Mucosa of rectum (tissue), 2 donors: Measurements from ENCODE around the gene KIAA0513.

ENCODE experiments used
- H3K27ac ChIP-seq, 2 donors: one replicate each; pipeline ENCODE4 v1.7.0; 2013; ENCODE audit warnings: inconsistent platforms in 2 of 2, low read depth in 2 of 2, low read length in 2 of 2
- H3K27me3 ChIP-seq, 2 donors: one replicate each; pipeline ENCODE4 v1.7.0; 2013; ENCODE audit warnings: low read length in 2 of 2; ENCODE audit not compliant: control insufficient read depth in 2 of 2, insufficient read depth in 2 of 2
- H3K36me3 ChIP-seq, 2 donors: one replicate each; pipeline ENCODE4 v1.7.0; 2013; ENCODE audit warnings: low read length in 2 of 2; ENCODE audit not compliant: control insufficient read depth in 2 of 2, insufficient read depth in 2 of 2
- H3K4me1 ChIP-seq, 2 donors: one replicate each; pipeline ENCODE4 v1.7.0; 2013; ENCODE audit warnings: low read length in 2 of 2, mild to moderate bottlenecking in 1 of 2; ENCODE audit not compliant: control insufficient read depth in 2 of 2, insufficient read depth in 2 of 2
- H3K4me3 ChIP-seq, 2 donors: one replicate each; pipeline ENCODE4 v1.7.0; 2013; ENCODE audit warnings: low read length in 2 of 2
- H3K9ac ChIP-seq, 2 donors: one replicate each; pipeline ENCODE4 v1.7.0; 2013; ENCODE audit warnings: low read length in 2 of 2, low read depth in 1 of 2, mild to moderate bottlenecking in 1 of 2
- H3K9me3 ChIP-seq, 2 donors: one replicate each; pipeline ENCODE4 v1.7.0; 2013; ENCODE audit warnings: low read length in 2 of 2; ENCODE audit not compliant: control insufficient read depth in 2 of 2
- donor health status: healthy.
- donor health status: Normal muscosa, but diverticular disease.

KIAA0513 gene

GRCh38 chr16:85087899-85088569, 60.4 kb downstream of the KIAA0513 start:
- Histone ChIP-seq H3K9ac (no peak overlapping the region), H3K9me3 (no peaks in the 10 kb centered on the region), H3K4me1 (peaks cover 14 to 16% of the 10 kb centered on the region in 2 donors)

GRCh38 chr16:85088570-85089199, 61.1 kb downstream of the KIAA0513 start:
- H3K27ac ChIP-seq: no peak overlapping the region
- H3K27me3 ChIP-seq: no peaks in the 10 kb centered on the region
- no peaks in the 10 kb centered on the region for H3K9me3 ChIP-seq
- no peak overlapping the region for H3K4me3 ChIP-seq
- no peak overlapping the region for H3K9ac ChIP-seq
- peaks cover 11 to 17% of the 10 kb centered on the region in 2 donors for H3K36me3 ChIP-seq
- H3K4me1 ChIP-seq: peaks cover 14 to 16% of the 10 kb centered on the region in 2 donors

More at GRCh38 chr16:85087899-85088569, 60.4 kb downstream of the KIAA0513 start:
- Histone ChIP-seq H3K36me3 (peaks cover 11 to 17% of the 10 kb centered on the region in 2 donors), H3K27me3 (no peaks in the 10 kb centered on the region), H3K4me3 (no peak overlapping the region), H3K27ac (no peak overlapping the region)

- Histone ChIP-seq H3K27me3 (no peaks in the 10 kb centered on the region), H3K4me1 (peaks cover 14 to 16% of the 10 kb centered on the region in 2 donors), H3K36me3 (peaks cover 11 to 17% of the 10 kb centered on the region in 2 donors), H3K27ac (no peak overlapping the region), H3K4me3 (no peak overlapping the region), H3K9me3 (no peaks in the 10 kb centered on the region), H3K9ac (no peak overlapping the region)
Observed at GRCh38 chr16:85089525-85089924, 61.9 kb downstream of the KIAA0513 start.

- H3K9ac ChIP-seq: no peak overlapping the region
- no peaks in the 10 kb centered on the region for H3K27me3 ChIP-seq
- H3K27ac ChIP-seq: no peak overlapping the region
- H3K4me1 ChIP-seq: peaks cover 14 to 16% of the 10 kb centered on the region in 2 donors
- H3K4me3 ChIP-seq: no peak overlapping the region
- H3K9me3 ChIP-seq: no peaks in the 10 kb centered on the region
- H3K36me3 ChIP-seq: peaks cover 11 to 17% of the 10 kb centered on the region in 2 donors
Observed at GRCh38 chr16:85090181-85090580, 62.6 kb downstream of the KIAA0513 start.

- Histone ChIP-seq H3K36me3 (peaks cover 11 to 14% of the 10 kb centered on the region in 2 donors), H3K4me3 (no peak overlapping the region), H3K9me3 (no peaks in the 10 kb centered on the region), H3K27ac (peak overlapping the region in 1 of 2 donors; percentile 23), H3K4me1 (peaks cover 14 to 16% of the 10 kb centered on the region in 2 donors), H3K27me3 (no peaks in the 10 kb centered on the region), H3K9ac (no peak overlapping the region)
Observed at GRCh38 chr16:85090873-85091521, 63.4 kb downstream of the KIAA0513 start.

GRCh38 chr16:85091522-85091910, 63.9 kb downstream of the KIAA0513 start:
- Histone ChIP-seq H3K9me3 (no peaks in the 10 kb centered on the region), H3K4me3 (no peak overlapping the region), H3K27ac (no peak overlapping the region), H3K27me3 (no peaks in the 10 kb centered on the region), H3K9ac (no peak overlapping the region), H3K36me3 (peaks cover 11 to 14% of the 10 kb centered on the region in 2 donors), H3K4me1 (peaks cover 12 to 14% of the 10 kb centered on the region in 2 donors)

- H3K9me3 ChIP-seq: no peaks in the 10 kb centered on the region
- H3K27me3 ChIP-seq: peaks cover 0 to 2% of the 10 kb centered on the region in 2 donors
- H3K4me3 ChIP-seq: no peak overlapping the region
- no peak overlapping the region for H3K9ac ChIP-seq
- peaks cover 11 to 14% of the 10 kb centered on the region in 2 donors for H3K36me3 ChIP-seq
- H3K27ac ChIP-seq: no peak overlapping the region
- peaks cover 7 to 8% of the 10 kb centered on the region in 2 donors for H3K4me1 ChIP-seq
Observed at GRCh38 chr16:85092309-85092708, 64.7 kb downstream of the KIAA0513 start.

GRCh38 chr16:85092851-85093250, 65.3 kb downstream of the KIAA0513 start:
- H3K36me3 ChIP-seq: peaks cover 11% of the 10 kb centered on the region in 2 donors
- H3K27me3 ChIP-seq: peaks cover 0 to 2% of the 10 kb centered on the region in 2 donors
- no peak overlapping the region for H3K9ac ChIP-seq
- H3K4me1 ChIP-seq: peaks cover 6% of the 10 kb centered on the region in 2 donors
- no peak overlapping the region for H3K4me3 ChIP-seq
- no peak overlapping the region for H3K27ac ChIP-seq
- no peaks in the 10 kb centered on the region for H3K9me3 ChIP-seq

- Histone ChIP-seq H3K27me3 (peaks cover 0 to 2% of the 10 kb centered on the region in 2 donors), H3K27ac (no peak overlapping the region), H3K9me3 (no peaks in the 10 kb centered on the region), H3K36me3 (peaks cover 5 to 6% of the 10 kb centered on the region in 2 donors), H3K4me3 (no peak overlapping the region), H3K4me1 (peaks cover 6% of the 10 kb centered on the region in 2 donors), H3K9ac (no peak overlapping the region)
Observed at GRCh38 chr16:85093705-85094104, 66.1 kb downstream of the KIAA0513 start.
